Endothelial cell of umbilical vein (primary cell): ENCODE results near the gene ATP8B2. TPM values are rescaled to one million over a fixed set of nuclear protein-coding genes. Genes with fewer than 3 reads are reported as not detected.

Experiments used
- BruUV-seq: library from RNA; stranded (reverse); fragments of 400-500 nt; replicated peaks from 2 replicates; lab custom pipeline; 2021; lab: Mats Ljungman, UMichigan
- CTCF ChIA-PET: fragments of 300-600, 350-600 bp; sonication (Branson Sonifier 250); formaldehyde crosslinking; loops from one replicate; lab custom pipeline; 2021; ENCODE audit warnings: antibody characterized with exemption, inconsistent platforms; lab: Charles Lee
- POLR2A ChIA-PET: fragments of 300-600, 350-600 bp; sonication (Branson Sonifier 250); formaldehyde crosslinking; loops from one replicate; lab custom pipeline; 2021; ENCODE audit warnings: antibody characterized with exemption, inconsistent platforms; lab: Charles Lee
- DNase-seq: peaks from one replicate; pipeline ENCODE4 v3.0.0-alpha.2; 2011; ENCODE audit warnings: low read depth, low spot score
- FAIRE-seq: peaks from 2 replicates; lab custom pipeline; 2011; peaks lifted over from hg19 to GRCh38; lab: Jason Lieb, UNC
- H2AFZ ChIP-seq: 2 replicates; pipeline ENCODE4 v1.6.0; 2012; ENCODE audit warnings: low read depth, low read length, control low read depth, inconsistent platforms
- H3K27ac ChIP-seq: 2 replicates; pipeline ENCODE4 v1.5.1; 2011; ENCODE audit warnings: low read depth, mild to moderate bottlenecking, control low read depth, low read length, moderate library complexity; ENCODE audit not compliant: insufficient read depth
- H3K27me3 ChIP-seq, 2 experiments: 2 replicates each; pipeline versions ENCODE4 v1.6.0 to v1.6.1; 2011; ENCODE audit warnings: low read length in 2 of 2, mixed read lengths in 1 of 2; ENCODE audit not compliant: control insufficient read depth in 2 of 2, insufficient read depth in 2 of 2
- H3K36me3 ChIP-seq, 2 experiments: 2 replicates in 1 of 2; 3 replicates in 1 of 2; pipeline ENCODE4 v1.5.1; 2011; ENCODE audit warnings: low read length in 2 of 2, mild to moderate bottlenecking in 1 of 2, moderate library complexity in 1 of 2; ENCODE audit not compliant: control insufficient read depth in 2 of 2, insufficient read depth in 2 of 2; ENCODE audit errors: extremely low read depth in 1 of 2
- H3K4me1 ChIP-seq: 3 replicates; pipeline ENCODE4 v1.5.1; 2011; ENCODE audit warnings: mild to moderate bottlenecking, low read length; ENCODE audit not compliant: control insufficient read depth, insufficient read depth; ENCODE audit errors: extremely low read depth
- H3K4me2 ChIP-seq: 2 replicates; pipeline ENCODE4 v1.6.1; 2011; ENCODE audit warnings: low read length, control low read depth, mixed read lengths; ENCODE audit not compliant: insufficient read depth
- H3K4me3 ChIP-seq, 3 experiments: fragments of 200-600 bp in 1 of 3; sonication (generic), shearing (Covaris generic) in 1 of 3; replicated peaks in 1 of 3; 2 replicates each; pipeline ENCODE4 v1.5.1; 2011 to 2016; ENCODE audit warnings: control low read depth in 3 of 3, low read length in 3 of 3, mild to moderate bottlenecking in 2 of 3, inconsistent platforms in 1 of 3, low read depth in 1 of 3, moderate library complexity in 1 of 3; ENCODE audit not compliant: insufficient read depth in 1 of 3
- H3K79me2 ChIP-seq: 2 replicates; pipeline ENCODE4 v1.6.0; 2012; ENCODE audit warnings: low read length, inconsistent platforms; ENCODE audit not compliant: control insufficient read depth, insufficient read depth
- H3K9ac ChIP-seq: replicated peaks from 2 replicates; pipeline ENCODE3; 2011; ENCODE audit warnings: low read length, control low read depth; ENCODE audit not compliant: insufficient read depth; ENCODE audit errors: extremely low read depth
- H3K9me1 ChIP-seq: replicated peaks from 3 replicates; pipeline ENCODE4 v1.6.0; 2011; ENCODE audit warnings: mild to moderate bottlenecking, low read length; ENCODE audit not compliant: control insufficient read depth, insufficient read depth; ENCODE audit errors: extremely low read depth
- H3K9me3 ChIP-seq: replicated peaks from 2 replicates; pipeline ENCODE4 v1.5.1; 2012; ENCODE audit warnings: low read length, inconsistent platforms; ENCODE audit not compliant: control insufficient read depth, insufficient read depth
- H4K20me1 ChIP-seq: replicated peaks from 2 replicates; pipeline ENCODE3; 2011; ENCODE audit warnings: mild to moderate bottlenecking, low read length; ENCODE audit not compliant: control insufficient read depth, insufficient read depth; ENCODE audit errors: extremely low read depth
- EZH2 ChIP-seq: IDR thresholded peaks from 2 replicates; pipeline ENCODE4 v1.6.1; 2012; ENCODE audit warnings: borderline replicate concordance, low read depth, mild to moderate bottlenecking, moderate library complexity, low read length, inconsistent platforms; ENCODE audit not compliant: severe bottlenecking
- FOS ChIP-seq: IDR thresholded peaks from 2 replicates; pipeline ENCODE4 v1.6.1; 2011; ENCODE audit warnings: mild to moderate bottlenecking, low read length, moderate library complexity, borderline replicate concordance; ENCODE audit not compliant: insufficient read depth
- GATA2 ChIP-seq: IDR thresholded peaks from 2 replicates; pipeline ENCODE4 v1.7.0; 2011; ENCODE audit warnings: low read depth, mild to moderate bottlenecking, moderate library complexity, mixed read lengths, low read length; ENCODE audit not compliant: insufficient read length, insufficient read depth
- JUN ChIP-seq: IDR thresholded peaks from 2 replicates; pipeline ENCODE4 v1.6.1; 2011; ENCODE audit warnings: borderline replicate concordance, low read depth; ENCODE audit not compliant: insufficient read length, insufficient read depth
- MYC ChIP-seq: IDR thresholded peaks from one replicate; pipeline ENCODE4 v1.6.1; 2011; ENCODE audit warnings: mild to moderate bottlenecking, low read depth, low read length
- POLR2A ChIP-seq: IDR thresholded peaks from 2 replicates; pipeline ENCODE4 v1.6.1; 2012; ENCODE audit warnings: low read depth, mild to moderate bottlenecking, control low read depth, low read length
- POLR2AphosphoS5 ChIP-seq: IDR thresholded peaks from 2 replicates; pipeline ENCODE4 v1.6.1; 2012; ENCODE audit warnings: low read depth, mild to moderate bottlenecking, control low read depth, low read length, moderate library complexity; ENCODE audit not compliant: insufficient read depth
- dilution Hi-C: fragments of 300-500 bp; cut with MboI; formaldehyde crosslinking; loops from one replicate; pipeline ENCODE4 v1.15.0; 2019; ENCODE audit warnings: low sequenced_read_pairs; ENCODE audit not compliant: extremely low pct_ligation_motif_present
- intact Hi-C: fragments of 100-400 bp; cut with micrococcal nuclease; formaldehyde crosslinking; loops from one replicate; pipeline ENCODE4 v1.10.0; 2022
- polyA plus RNA-seq, 4 experiments: library from polyadenylated mRNA; depleted of rRNA in 3 of 4; stranded (reverse) in 3 of 4; unstranded in 1 of 4; fragments of >200 nt; gene quantifications; 2 replicates each; pipeline versions ENCODE4 v1.2.1 to v1.2.3, GENCODE V29; 2011 to 2012; ENCODE audit warnings: missing spikeins in 1 of 4
- total RNA-seq: library from RNA; stranded (reverse); gene quantifications from 2 replicates; pipeline ENCODE4 v1.2.3, GENCODE V29; 2021
- TF ChIP-seq, protein P1 (sequence below), 2 donors: IDR thresholded peaks; 1 replicate in 1 of 2; 2 replicates in 1 of 2; pipeline ENCODE4 v1.5.1; 2011; ENCODE audit warnings: low read length in 2 of 2, mild to moderate bottlenecking in 2 of 2, moderate library complexity in 2 of 2, control low read depth in 1 of 2, inconsistent platforms in 1 of 2, low read depth in 1 of 2; ENCODE audit not compliant: insufficient read depth in 1 of 2; ENCODE audit errors: extremely low read depth in 1 of 2
- TF ChIP-seq, protein P2 (sequence below): IDR thresholded peaks from 2 replicates; pipeline ENCODE4 v1.6.1; 2011; ENCODE audit not compliant: insufficient read depth, insufficient read length

Gene ATP8B2
- total and polyA plus RNA-seq, 2 donors (not counting 3 experiments of a cell fraction or from before 2014, with no cell fraction given): 64.7 to 72.8 TPM

DNA sequence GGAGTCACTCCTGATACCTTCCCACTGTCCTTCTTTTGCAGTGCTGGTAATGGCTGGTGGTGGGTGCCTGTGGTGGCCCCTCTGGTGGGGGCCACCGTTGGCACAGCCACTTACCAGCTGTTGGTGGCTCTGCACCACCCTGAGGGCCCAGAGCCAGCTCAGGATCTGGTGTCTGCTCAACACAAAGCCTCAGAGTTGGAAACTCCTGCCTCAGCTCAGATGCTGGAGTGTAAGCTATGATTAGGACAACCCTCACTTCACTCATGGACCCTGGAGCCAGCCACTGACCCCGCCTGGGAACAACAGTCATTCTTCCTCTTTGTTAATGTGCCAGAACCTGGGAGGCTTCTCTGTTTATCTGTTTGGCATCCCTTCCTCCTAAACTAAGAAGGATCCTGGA, 1.1 kb upstream of the ATP8B2 start:
- Histone ChIP-seq H4K20me1 (no peaks in the 10 kb centered on the region), H3K36me3 (no peaks in the 10 kb centered on the region), H3K27ac (no peak overlapping the region), H3K4me1 (peaks cover 22% of the 10 kb centered on the region), H3K4me3 (no peak overlapping the region), H3K27me3 (peaks cover 0 to 8% of the 10 kb centered on the region in 2 experiments), H3K4me2 (no peak overlapping the region), H2AFZ (no peak overlapping the region), H3K9me3 (no peaks in the 10 kb centered on the region), H3K9ac (no peak overlapping the region), H3K79me2 (peaks cover 7% of the 10 kb centered on the region), H3K9me1 (no peaks in the 10 kb centered on the region)
- BruUV-seq: no TSS peak
- FAIRE-seq: no peak
- dilution Hi-C loops (no loop called here), intact Hi-C loops (no loop called here)
- TF ChIP-seq, protein P1, sequence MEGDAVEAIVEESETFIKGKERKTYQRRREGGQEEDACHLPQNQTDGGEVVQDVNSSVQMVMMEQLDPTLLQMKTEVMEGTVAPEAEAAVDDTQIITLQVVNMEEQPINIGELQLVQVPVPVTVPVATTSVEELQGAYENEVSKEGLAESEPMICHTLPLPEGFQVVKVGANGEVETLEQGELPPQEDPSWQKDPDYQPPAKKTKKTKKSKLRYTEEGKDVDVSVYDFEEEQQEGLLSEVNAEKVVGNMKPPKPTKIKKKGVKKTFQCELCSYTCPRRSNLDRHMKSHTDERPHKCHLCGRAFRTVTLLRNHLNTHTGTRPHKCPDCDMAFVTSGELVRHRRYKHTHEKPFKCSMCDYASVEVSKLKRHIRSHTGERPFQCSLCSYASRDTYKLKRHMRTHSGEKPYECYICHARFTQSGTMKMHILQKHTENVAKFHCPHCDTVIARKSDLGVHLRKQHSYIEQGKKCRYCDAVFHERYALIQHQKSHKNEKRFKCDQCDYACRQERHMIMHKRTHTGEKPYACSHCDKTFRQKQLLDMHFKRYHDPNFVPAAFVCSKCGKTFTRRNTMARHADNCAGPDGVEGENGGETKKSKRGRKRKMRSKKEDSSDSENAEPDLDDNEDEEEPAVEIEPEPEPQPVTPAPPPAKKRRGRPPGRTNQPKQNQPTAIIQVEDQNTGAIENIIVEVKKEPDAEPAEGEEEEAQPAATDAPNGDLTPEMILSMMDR (IDR thresholded peaks at IDR 0.05; ENCODE audit: extremely low read depth in 1 of 2, insufficient read depth in 1 of 2, low read depth in 1 of 2, low read length in 2 of 2): no peak
- no peak for TF ChIP-seq JUN
- no peak for TF ChIP-seq GATA2
- no peak for TF ChIP-seq POLR2AphosphoS5
- TF ChIP-seq POLR2A: no peak
- TF ChIP-seq EZH2: no peak
- TF ChIP-seq, protein P2, sequence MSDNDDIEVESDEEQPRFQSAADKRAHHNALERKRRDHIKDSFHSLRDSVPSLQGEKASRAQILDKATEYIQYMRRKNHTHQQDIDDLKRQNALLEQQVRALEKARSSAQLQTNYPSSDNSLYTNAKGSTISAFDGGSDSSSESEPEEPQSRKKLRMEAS: no peak
- no peak for TF ChIP-seq MYC
- no peak for TF ChIP-seq FOS
- DNase-seq: no peak
- CTCF ChIA-PET: interaction anchor here (0.6 to 7.8 kb wide), 3 partner anchors 11 to 134 kb away, joined by 3 to 210 read pairs (median 4); no protein-coding TSS in a partner anchor
- POLR2A ChIA-PET: interaction anchor here (1.7 kb wide), 1 partner anchor 11 kb away, joined by 4 read pairs; no protein-coding TSS in a partner anchor
